Measurements from ENCODE around the gene MAD1L1.
"Not testable (repeated sequence)": the region's sequence is repeated elsewhere in the genome, so short reads cannot be mapped to it uniquely, and the experiment has no call there.

Gene MAD1L1

DNA sequence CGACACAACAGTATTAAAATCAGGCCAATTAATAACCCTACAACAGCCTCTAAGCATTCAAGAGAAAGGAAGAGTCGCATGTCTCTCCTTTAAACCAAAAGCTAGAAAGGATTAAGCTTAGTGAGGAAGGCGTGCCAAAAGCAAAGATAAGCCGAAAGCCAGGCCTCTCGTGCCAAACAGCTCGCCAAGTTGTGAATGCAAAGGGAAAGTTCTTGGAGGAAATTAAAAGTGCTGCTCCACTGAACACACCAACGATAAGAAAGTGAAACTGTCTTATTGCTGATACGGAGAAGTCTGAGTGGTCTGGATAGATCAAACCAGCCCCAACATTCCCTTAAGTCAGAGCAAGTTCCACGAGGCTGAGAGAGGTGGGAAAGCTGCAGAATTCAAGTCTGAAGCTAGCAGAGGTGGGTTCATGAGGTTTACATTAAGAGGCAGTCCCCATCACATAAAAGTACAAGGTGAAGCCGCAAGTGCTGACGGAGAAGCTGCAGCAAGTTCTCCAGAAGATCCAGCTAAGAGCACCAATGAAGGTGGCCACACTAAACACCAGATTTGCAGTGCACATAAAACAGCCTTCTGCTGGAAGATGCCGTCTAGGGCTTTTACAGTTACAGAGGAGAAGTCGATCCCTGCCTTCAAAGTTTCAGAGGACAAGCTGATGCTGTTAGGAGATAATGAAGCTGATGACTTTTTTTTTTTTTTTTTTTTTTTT is 194.8 kb downstream of the MAD1L1 start:
- no peak for TF ChIP-seq TAF1 (IDR thresholded peaks at IDR 0.05; ENCODE audit: borderline replicate concordance, low read depth, low read length)
- TF ChIP-seq POLR2A (IDR thresholded peaks at IDR 0.05; ENCODE audit: low read depth, low read length): no peak
- no peak for TF ChIP-seq POLR2AphosphoS5 (IDR thresholded peaks at IDR 0.05; ENCODE audit: low read depth, low read length)
- FAIRE-seq (peak; percentile 82), DNase-seq (ENCODE audit: insufficient read length) (no peak)

- FAIRE-seq: no peak
- no peak for DNase-seq (ENCODE audit: insufficient read length)
- TF ChIP-seq POLR2AphosphoS5 (IDR thresholded peaks at IDR 0.05; ENCODE audit: low read depth, low read length): no peak
- no peak for TF ChIP-seq TAF1 (IDR thresholded peaks at IDR 0.05; ENCODE audit: borderline replicate concordance, low read depth, low read length)
- no peak for TF ChIP-seq POLR2A (IDR thresholded peaks at IDR 0.05; ENCODE audit: low read depth, low read length)
Observed at GRCh38 chr7:2037301-2037807, 195.4 kb downstream of the MAD1L1 start.

GRCh38 chr7:2036786-2037185 is 196.0 kb downstream of the MAD1L1 start:
- TF ChIP-seq POLR2AphosphoS5 (IDR thresholded peaks at IDR 0.05; ENCODE audit: low read depth, low read length) (no peak), TAF1 (IDR thresholded peaks at IDR 0.05; ENCODE audit: borderline replicate concordance, low read depth, low read length) (no peak), POLR2A (IDR thresholded peaks at IDR 0.05; ENCODE audit: low read depth, low read length) (no peak)
- FAIRE-seq: no peak
- no peak for DNase-seq (ENCODE audit: insufficient read length)

DNA sequence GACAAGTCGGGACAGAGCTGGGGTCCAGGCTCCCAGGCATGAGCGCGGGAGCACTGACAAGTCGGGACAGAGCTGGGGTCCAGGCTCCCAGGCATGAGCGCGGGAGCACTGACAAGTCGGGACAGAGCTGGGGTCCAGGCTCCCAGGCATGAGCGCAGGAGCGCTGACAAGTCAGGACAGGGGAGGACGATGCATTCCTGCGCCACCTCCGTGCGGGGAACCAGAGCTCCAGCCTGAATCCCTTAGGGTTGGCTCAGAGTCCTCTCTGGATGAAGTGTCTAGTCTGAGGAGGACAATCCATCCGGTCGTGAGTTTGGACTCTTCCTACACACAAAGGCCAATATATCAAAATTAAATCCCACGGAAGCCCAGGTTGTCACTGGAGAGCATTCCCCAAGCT is 196.5 kb downstream of the MAD1L1 start:
- FAIRE-seq; DNase-seq (ENCODE audit: insufficient read length): not testable (repeated sequence)

GRCh38 chr7:2034291-2035201 is 198.2 kb downstream of the MAD1L1 start:
- FAIRE-seq (no peak), DNase-seq (ENCODE audit: insufficient read length) (no peak)
- no peak for TF ChIP-seq POLR2AphosphoS5 (IDR thresholded peaks at IDR 0.05; ENCODE audit: low read depth, low read length)
- TF ChIP-seq POLR2A (IDR thresholded peaks at IDR 0.05; ENCODE audit: low read depth, low read length): no peak
- no peak for TF ChIP-seq TAF1 (IDR thresholded peaks at IDR 0.05; ENCODE audit: borderline replicate concordance, low read depth, low read length)

DNA sequence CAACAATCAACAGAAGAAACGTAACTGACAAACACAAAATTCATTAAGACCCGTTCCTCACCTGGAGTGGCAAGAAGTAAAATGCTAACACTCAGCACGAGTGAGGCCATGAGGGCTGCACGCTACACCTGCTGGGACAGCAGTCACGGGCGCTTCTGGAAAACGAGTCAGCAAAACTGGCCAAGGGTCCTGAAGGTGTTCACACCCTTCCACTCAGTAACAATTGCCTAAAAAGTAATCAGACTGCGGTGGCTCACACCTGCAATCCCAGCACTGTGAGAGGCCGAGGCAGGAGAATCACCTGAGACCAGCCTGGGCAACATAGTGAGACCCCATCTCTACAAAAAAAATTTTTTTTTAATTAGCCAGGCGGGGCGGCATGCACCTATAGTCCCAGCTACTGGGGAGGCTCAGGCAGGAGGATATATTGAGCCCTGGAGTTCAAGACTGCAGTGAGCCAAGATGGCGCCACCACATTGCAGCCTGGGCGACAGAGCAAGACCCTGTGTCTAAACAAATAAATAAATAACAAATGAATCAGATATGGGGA is 199.1 kb downstream of the MAD1L1 start:
- FAIRE-seq (no peak), DNase-seq (ENCODE audit: insufficient read length) (no peak)
- no peak for TF ChIP-seq POLR2A (IDR thresholded peaks at IDR 0.05; ENCODE audit: low read depth, low read length)
- no peak for TF ChIP-seq POLR2AphosphoS5 (IDR thresholded peaks at IDR 0.05; ENCODE audit: low read depth, low read length)
- TF ChIP-seq TAF1 (IDR thresholded peaks at IDR 0.05; ENCODE audit: borderline replicate concordance, low read depth, low read length): no peak

DNA sequence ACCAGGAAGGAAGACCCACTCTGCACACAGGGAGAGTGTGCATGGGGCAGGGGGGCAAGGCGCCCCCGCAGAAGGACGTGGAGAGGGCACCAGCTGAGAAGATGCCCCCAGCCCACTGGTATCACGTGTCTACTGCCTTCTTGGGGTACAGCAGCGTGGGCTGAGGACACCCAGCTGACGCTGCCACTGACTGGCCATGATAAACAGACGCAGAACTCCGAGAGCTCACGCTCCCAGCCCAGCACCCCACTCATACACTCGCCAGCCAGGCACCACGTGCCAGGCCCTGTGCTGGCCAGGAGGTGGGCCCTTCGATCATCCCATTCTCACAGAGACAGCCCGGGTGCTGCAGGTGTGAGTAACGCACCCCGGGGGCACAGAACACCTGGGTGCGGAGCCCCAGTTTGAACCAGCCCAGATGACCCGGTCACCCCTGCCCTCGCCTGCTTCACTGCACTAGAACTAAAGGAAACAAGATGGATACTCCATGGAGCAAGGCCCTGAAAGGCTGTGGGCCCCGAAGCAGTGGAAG is 199.8 kb downstream of the MAD1L1 start:
- TF ChIP-seq POLR2A (IDR thresholded peaks at IDR 0.05; ENCODE audit: low read depth, low read length) (no peak), POLR2AphosphoS5 (IDR thresholded peaks at IDR 0.05; ENCODE audit: low read depth, low read length) (no peak), TAF1 (IDR thresholded peaks at IDR 0.05; ENCODE audit: borderline replicate concordance, low read depth, low read length) (no peak)
- no peak for FAIRE-seq
- no peak for DNase-seq (ENCODE audit: insufficient read length)

DNA sequence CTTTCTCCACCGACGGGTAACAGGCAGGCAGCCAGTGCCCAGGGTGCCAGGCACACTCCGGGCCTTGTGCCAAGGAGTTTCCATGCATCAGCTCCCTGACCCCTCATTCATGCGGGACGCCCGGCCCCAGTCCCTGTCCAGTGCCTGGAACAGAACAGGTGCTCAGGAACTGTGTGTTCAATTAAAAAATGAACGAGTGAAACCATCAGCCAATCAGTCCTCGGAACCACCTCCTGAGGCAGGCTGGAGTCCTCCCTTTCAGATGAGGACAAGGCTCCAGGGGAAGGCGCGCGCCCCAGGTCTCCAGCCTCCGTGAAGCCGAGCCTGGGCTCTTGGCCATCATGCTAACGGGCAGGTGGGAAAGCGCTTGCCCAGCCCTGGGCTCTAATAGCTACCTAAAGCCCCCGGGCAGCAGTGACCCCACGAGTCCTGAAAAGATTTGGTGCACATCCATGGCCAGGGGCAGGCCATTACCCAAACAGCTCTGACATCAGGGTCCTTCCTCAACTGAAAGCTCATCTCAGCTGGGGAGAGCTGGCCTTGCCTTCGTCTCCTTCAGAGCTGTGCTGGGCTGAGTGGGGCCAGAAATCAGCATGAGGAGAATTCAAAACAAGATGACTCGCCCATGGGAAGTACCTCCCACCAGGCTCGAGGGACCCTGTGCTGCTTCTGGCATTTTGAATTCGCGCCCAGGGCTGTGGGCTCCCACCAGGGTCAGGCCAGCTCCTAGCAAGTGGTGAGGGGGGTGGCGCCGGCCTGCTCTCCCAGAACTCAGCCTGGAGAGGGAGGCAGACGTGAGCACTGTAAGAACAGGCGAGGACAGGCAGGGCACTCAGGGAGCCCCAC is 200.5 kb downstream of the MAD1L1 start:
- TF ChIP-seq TAF1 (IDR thresholded peaks at IDR 0.05; ENCODE audit: borderline replicate concordance, low read depth, low read length): no peak
- TF ChIP-seq POLR2AphosphoS5 (IDR thresholded peaks at IDR 0.05; ENCODE audit: low read depth, low read length): no peak
- TF ChIP-seq POLR2A (IDR thresholded peaks at IDR 0.05; ENCODE audit: low read depth, low read length): no peak
- no peak for DNase-seq (ENCODE audit: insufficient read length)
- FAIRE-seq: no peak

DNA sequence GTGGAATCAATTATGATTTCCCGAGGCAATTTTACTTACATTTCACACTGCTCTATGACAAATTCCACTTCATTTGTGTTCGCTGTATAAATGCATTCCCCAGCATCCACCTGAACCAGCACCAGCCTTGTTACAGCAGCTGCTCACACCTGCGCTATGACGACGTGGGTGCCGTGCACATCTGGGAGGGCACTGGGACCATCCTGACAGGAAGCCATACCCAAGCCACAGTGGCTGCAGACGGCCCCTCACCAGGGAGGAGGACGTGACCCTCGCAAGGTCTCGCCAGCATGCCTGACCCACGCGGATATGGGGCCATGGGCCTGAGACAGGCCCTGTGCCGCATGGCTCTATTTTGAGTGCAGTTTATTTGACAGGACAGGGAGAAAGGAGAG is 201.3 kb downstream of the MAD1L1 start:
- no peak for DNase-seq (ENCODE audit: insufficient read length)
- FAIRE-seq: no peak
- no peak for TF ChIP-seq POLR2A (IDR thresholded peaks at IDR 0.05; ENCODE audit: low read depth, low read length)
- no peak for TF ChIP-seq POLR2AphosphoS5 (IDR thresholded peaks at IDR 0.05; ENCODE audit: low read depth, low read length)

DNA sequence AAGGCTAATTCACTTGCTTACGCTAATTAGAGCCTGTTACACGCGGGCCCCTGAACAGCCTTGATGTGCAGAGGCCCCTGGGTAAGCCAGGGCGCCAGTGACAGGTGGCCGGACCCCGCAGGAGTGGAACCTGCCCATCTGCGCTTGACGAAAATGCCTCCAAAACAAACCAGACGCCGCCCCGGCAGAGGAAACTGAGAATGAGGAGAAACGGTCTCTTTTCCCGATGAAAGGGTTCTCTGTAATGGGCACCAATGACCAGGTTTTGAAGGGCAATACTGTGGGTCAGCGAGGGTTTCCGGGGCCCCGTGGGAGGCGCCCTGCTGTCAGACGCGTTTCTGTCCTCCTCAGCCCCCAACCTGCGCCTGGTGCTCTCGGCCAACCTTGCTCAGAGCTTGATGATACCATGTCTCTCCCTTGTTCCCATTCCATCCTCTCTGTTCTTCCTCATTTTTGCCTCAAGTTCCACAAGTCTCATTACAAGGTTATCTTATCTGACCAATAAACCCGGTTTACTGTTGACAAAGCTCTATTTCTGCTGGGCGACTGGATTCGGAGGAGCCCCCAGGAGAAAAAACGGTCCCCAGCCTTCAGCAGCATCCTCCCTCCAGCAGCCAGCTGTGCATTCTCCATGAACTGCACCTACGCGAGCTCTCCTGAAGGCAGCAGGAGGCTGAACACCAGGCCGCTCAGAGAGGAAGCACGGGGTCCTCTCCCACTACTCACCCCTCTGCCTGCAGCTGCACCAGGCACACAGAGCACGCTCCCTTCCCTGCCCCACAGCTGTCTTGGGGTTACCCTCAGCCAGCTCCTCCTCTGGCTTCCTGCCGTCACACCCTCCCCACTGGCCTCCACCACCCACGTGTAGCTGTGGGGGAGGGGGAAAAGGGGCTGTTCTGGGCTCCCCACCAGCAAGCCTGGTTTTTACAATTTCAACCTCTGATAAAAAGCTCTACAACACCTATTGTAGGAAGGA is 202.0 kb downstream of the MAD1L1 start:
- no peak for TF ChIP-seq POLR2A (IDR thresholded peaks at IDR 0.05; ENCODE audit: low read depth, low read length)
- TF ChIP-seq POLR2AphosphoS5 (IDR thresholded peaks at IDR 0.05; ENCODE audit: low read depth, low read length): no peak
- no peak for TF ChIP-seq TAF1 (IDR thresholded peaks at IDR 0.05; ENCODE audit: borderline replicate concordance, low read depth, low read length)
- DNase-seq (ENCODE audit: insufficient read length) (no peak), FAIRE-seq (no peak)
